NCI-H748 treated with DMSO at 0.1 percent for 48 hours (cell line): ENCODE measurements around the gene SGK2.
A peak's percentile ranks its signal among the peaks of the same experiment; 100 is the strongest.
"Not testable (repeated sequence)": the region's sequence is repeated elsewhere in the genome, so short reads cannot be mapped to it uniquely, and the experiment has no call there.

Experiments
- DNase-seq: peaks from one replicate; lab custom pipeline; 2025; lab: John Stamatoyannopoulos, UW

SGK2 gene

DNA sequence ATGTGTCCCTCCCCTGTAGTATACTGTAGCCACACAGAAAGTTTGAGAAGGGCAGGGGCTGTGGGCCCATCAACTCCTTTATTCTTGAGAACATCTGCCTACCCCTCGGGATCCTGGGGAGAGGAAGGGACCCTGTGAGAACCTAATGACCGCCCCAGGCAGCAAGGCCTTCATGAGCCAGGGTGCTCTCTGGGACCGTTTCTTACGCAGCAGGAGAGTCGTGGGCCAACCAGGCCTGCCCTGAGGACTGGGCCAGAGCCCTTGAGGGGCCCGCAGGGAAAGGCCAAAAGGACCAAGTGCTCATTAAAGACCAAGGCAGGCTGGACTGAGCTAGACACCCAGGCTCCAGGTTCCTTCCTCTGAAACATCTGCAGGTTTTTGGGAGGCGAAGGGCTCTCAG is 5.2 kb downstream of the SGK2 start:
- no peak for DNase-seq

DNA sequence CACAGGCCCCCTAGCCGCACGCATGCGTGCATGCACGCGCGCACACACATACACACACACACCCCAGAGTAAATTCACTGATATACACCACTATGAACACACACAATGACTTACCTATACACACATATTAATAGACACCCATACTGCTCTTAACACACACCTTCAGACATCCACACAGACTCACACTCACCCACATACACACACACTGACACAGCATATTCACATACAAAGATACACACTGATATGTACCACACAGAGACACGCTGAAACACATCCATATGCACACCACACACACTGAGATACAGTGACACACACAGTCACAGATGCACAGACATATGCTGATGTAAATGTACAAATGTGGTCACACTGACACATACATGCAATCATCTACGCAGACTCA is 5.6 kb downstream of the SGK2 start:
- DNase-seq: no peak

DNA sequence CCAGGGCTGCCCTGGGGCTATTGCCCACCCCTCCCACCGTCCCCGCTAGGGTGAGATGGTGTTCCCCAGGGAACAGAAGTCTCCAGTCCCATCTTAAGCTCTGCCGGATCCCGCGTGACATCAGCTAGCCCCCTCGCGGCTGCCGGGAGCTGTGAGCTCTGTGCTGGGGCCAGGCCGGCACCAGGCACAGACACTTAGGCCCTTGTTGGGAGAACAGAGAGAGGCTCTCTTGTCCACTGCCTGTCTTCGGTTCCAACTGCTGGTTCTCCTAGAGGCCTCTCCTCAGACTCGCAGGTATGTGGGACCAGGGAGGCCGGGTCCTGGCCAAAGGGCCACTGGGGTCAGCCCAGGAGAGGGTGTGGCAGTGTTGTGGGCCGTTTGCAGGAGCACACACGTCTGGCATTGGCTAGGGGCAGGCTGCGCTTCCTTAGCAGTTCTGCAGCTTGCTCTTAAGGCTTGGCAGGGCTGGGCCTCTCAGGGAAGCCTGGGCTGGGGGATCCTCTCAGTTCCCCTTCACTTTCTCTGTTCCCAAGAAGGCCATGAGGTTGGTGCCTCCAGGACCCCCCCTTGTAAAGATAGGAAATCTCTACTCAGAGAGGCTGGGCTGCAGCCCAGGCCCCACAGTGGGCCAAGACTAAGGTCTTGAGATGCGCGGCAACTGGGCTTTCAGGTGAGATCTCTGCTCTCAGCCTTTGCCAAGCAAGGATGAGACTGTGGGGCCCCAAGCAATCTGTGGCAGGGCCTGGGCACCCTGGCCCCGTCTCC is 6.3 kb downstream of the SGK2 start:
- no peak for DNase-seq

DNA sequence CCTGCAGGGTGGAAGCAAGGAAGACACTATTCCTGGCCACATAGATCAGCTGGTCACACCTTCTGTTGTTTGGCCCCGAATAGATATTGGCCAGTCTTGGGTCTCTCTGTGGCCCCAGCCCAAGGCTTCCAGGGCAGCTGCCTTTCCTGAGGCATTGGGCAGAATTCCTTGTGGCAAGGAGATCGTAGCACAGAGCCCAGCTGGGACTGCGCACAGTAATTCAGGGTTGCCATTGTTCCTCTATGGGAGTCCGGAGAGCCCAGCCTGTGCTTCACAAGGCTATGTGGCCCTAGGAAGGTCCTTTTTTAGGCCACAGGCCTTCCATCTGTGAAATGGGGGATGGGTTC is 6.9 kb downstream of the SGK2 start:
- no peak for DNase-seq

DNA sequence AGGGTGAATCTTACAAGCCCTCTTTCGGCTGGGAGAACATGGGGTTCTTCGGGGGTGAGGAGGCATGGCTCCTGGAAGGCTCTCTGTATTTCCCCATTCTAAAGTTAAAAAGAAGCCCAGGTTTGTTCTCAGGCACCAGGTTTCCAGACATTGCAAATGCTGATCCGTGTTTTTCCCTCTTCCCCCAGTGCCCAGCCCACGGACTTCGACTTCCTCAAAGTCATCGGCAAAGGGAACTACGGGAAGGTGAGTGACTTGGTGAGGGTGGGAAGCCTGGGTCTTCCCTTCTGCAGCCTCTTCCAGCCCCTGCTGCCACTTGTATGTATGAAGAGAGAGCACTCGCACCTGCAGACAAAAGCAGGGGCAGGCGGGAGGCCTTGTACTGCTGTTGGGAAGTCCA is 8.7 kb downstream of the SGK2 start:
- no peak for DNase-seq

DNA sequence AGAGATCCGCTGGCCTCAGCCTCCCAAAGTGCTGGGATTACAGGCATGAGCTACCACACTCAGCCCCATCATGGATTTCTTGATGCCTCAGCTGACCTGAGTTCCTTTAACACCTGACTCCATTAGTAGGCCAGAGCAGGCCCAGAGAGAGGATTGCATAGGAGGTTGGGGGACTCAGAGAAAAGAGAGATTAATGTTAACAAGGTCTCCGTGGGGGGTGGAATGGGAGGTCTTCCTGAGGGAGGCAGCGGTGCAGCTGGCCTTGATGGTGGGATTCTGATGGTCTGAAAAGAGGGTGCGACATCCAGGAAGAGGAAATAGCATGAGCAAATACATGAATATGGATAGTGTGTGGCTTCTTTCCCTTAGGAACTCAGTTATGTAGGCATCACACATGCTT is 9.9 kb downstream of the SGK2 start:
- DNase-seq: no peak

DNA sequence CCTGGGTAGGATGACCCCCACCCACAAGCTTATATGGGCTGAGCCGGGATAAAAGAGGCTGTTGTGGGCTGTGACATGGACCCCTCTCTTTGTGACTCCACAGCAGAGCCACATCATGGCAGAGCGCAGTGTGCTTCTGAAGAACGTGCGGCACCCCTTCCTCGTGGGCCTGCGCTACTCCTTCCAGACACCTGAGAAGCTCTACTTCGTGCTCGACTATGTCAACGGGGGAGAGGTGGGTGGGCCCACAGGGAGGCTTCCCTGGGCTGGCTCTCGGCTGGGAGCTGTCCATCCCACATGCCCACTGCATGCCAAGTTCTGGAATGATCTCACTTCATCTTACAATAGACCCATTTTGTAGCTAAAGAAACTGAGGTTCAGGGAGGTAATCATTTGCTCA is 10.5 kb downstream of the SGK2 start:
- no peak for DNase-seq

DNA sequence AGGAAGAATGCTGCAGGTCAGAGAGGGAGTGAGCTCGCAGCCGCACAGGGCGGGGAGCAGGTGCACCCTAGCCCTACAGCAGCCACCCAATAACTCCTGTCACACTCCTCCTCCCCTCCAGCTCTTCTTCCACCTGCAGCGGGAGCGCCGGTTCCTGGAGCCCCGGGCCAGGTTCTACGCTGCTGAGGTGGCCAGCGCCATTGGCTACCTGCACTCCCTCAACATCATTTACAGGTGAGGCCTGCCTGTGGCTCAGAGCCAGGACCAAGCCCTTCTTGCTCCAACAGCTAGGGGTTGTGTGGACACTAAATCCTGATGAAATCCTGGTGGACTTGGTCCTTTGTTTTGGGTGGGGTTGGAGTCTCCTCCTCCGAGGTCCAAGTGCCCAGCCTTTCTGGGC is 11.7 kb downstream of the SGK2 start:
- DNase-seq: no peak

DNA sequence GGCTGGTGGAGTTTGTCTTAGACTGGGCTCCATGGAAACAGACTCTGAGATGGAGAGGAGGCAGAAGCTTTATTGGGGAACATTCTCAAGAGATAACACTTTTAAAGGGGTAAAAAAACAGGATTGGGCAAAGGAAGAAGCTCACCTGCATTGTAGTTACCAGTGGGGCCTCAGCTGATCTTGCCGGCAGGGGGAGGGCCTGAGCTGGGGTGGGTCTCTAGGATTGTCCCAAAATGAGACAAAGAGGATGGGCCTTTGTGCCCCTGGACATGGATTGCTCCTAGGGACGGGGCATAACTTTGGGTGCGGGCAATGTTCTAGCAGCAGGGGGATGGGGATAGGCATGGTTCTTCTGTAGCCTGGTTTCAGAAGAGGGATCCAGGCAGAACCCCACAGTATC is 12.5 kb downstream of the SGK2 start:
- no peak for DNase-seq

DNA sequence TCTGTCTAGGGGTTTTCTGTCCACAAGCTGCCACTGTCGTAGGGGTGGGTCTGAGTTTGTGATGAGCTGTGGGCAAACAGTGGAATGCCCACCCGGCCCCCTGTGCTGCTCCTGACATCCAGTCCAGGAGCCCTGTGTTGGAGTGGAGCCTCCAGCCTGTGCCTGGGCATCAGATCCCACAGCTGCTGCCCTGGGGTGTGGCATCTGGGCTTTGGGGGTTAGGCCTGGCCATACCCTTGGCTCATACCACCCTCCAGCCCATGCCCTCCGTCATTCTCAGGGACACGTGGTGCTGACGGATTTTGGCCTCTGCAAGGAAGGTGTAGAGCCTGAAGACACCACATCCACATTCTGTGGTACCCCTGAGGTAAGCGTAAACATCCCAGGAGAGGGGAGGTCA is 12.9 kb downstream of the SGK2 start:
- no peak for DNase-seq

DNA sequence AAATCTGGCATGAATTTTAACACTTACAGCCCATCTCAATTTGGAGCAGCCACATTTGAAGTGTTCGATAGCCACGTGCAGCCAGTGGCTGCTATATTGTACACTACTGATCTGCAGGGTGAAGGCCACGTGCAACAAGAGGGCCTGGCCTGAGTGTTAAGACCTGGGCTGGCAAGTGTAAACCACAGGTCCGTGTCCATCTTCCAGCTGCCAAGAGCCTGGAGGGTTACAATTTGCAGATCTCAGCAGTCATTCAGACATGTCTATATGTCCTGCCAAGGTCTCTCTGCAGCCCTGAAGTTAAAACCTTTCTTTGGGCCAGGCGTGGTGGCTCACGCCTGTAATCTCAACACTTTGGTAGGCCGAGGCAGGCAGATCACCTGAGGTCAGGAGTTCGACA is 14.1 kb downstream of the SGK2 start:
- no peak for DNase-seq

DNA sequence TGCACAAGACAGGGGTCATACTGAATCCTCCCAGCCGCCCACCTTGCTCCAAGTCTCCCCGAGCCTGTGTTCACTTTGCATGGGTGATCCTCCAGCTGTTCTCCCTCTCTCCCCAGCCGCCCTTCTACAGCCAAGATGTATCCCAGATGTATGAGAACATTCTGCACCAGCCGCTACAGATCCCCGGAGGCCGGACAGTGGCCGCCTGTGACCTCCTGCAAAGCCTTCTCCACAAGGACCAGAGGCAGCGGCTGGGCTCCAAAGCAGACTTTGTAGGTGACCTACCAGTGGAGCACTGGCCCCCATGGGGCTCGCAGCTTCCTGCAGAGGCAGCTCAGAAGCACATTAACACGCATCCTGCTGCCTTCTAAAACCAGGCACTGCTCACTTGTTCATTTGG is 17.3 kb downstream of the SGK2 start:
- no peak for DNase-seq

DNA sequence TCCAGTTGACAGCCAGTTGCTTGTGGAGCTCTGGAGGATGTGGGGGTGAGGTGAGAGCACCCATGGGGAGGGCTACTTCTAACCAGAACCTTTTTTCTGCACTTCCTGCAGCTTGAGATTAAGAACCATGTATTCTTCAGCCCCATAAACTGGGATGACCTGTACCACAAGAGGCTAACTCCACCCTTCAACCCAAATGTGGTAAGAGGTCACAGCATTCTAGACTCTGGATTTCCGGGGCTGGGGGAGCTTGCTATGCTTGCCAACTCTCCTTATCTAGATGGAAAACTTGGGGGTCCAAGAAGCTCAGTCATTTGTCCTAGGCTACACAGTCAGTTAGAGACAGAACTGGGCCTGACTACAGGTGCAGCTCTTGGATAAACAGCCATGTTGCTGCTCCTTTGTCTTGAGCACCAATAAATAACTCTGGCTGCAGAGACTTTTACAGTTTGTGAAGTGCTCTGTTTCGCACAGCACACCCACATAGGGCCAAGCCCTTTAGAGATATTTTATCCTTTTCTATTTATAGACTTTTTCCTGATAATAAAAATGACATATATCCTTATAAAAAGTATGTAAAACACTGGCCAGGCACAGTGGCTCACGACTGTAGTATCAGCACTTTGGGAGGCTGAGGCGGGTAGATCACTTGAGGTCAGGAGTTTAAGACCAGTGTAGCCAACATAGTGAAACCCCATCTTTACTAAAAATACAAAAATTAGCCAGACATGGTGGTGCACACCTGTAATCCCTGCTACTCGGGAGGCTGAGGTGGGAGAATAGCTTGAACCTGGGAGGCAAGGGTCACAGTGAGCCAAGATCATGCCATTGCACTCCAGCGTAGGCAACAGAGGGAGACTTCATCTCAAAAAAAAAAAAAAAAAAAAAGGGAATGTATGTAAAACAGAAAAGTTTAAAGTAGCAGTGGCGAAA is 21.3 kb downstream of the SGK2 start:
- DNase-seq: no peak

DNA sequence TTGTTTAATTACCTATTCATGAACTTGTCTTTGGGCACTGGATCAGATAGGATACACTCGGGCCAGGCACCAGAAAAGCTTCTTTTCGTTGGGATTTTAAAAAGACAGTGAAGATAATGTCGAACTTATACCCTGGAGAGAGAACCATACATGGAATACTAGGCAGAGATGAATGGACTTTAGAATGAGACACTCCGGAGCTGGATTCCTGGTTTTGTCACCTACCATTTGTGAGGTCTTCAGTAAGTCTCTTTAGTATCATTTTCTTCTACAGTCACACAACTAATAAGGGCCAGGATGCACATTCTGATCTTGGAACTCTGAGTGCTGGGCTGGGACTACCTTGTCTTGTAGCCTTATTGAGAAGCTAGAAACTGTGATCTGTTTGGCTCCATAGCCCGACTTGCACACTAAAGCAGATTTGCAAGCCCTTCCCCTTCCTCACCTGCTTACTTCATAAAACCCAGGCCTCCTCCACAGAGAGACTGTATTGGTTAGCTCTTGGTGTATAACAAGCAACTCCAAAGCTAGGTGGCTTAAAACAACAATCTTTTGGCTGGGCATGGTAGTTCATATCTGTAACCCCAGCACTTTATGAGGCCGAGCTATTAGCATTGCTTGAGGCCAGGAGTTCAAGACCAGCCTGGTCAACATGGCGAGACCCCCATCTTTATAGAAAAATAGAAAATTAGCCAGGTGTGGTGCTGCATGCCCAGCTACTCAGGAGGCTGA is 24.5 kb downstream of the SGK2 start:
- DNase-seq: no peak

DNA sequence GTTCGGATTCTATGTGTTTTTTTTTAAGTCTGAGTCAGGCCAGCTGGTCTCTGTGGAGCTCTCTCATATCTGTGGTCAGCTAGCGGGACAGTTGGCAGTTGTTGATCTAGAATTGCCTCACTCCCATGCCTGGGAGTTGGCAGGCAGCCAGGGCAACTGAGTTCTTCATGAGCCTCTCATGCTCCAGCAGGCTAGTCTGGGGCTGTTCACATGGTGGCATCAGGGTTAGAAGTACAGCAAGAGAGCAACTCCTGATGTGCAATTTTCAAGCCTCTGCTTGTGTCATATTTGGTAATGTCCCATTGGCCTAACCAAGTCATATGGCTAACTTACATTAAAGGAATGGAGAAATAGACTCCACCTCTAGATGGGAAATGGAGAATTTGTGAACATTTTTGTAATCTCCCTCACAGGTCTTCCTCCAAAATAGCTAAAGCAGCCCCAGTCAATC is 25.2 kb downstream of the SGK2 start:
- DNase-seq: no peak

DNA sequence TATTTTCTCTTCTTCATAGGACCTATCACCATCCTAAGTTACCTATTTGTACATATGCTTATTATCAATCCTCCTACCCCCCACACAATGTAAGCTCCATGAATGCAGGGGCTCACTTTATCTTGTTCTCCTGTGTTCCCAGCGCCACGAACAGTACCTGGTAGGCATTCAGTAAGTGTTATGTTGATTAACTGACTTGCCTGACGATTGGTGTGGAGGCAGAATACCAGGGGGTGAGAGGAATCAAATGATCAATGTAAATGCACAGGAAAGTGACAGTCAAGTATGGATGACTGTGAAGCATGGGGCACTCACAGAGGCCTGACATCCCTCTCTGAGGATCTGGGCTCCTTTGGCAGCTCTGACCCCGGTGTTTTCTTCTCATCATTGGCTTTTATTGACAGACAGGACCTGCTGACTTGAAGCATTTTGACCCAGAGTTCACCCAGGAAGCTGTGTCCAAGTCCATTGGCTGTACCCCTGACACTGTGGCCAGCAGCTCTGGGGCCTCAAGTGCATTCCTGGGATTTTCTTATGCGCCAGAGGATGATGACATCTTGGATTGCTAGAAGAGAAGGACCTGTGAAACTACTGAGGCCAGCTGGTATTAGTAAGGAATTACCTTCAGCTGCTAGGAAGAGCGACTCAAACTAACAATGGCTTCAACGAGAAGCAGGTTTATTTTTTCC is 25.8 kb downstream of the SGK2 start:
- no peak for DNase-seq

DNA sequence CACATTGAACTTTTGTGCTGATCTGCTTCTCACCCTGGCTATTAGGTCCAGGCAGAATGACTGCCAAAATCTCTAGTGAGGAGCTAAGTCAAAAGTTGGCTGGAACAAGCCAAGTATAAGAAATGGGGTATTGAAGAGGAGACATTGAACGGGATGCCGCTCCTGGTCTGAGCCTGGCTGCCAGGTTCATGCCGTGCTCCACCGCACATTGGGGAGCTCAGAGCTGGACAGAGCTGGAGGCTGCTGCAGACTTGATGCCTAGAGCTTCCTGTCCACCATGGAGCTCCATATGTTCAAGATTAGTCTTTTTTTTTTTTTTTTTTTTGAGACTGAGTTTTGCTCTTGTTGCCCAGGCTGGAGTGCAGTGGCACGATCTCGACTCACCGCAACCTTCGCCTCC is 27.8 kb downstream of the SGK2 start:
- DNase-seq: no peak

DNA sequence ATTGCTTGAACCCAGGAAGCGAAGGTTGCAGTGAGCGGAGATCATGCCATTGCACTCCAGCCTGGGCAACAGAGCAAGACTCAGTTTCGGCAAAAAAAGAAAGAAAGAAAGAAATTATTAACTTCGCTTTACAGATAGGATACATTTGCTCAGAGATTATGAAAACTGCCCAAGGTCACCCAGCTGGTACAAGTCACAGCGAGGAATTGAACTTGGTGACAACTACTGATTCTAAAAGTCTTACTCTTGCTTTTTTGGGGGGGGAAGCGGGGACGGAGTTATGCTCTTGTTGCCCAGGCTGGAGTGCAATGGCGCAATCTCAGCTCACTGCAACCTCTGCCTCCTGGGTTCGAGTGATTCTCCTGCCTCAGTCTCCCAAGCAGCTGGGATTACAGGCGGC is 29.7 kb downstream of the SGK2 start:
- not testable (repeated sequence) for DNase-seq

DNA sequence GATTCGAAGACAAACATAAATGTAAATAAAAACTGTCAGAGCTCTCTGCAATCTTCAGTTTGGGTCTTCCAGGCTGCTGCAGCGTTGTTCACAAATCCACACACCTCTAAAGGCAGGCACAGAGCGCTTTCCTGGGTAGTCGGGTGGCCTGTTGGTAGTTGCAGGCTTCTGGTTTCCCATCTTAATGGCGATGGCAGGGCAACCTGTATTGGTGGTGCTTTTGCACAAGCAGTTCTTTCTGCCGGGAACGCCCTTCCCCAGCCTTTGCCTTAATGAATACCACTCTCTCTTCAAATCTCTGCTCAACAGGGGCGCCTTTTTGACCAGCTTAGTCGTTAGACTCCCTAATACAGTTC is 31.2 kb downstream of the SGK2 start:
- DNase-seq: peak; percentile 58

DNA sequence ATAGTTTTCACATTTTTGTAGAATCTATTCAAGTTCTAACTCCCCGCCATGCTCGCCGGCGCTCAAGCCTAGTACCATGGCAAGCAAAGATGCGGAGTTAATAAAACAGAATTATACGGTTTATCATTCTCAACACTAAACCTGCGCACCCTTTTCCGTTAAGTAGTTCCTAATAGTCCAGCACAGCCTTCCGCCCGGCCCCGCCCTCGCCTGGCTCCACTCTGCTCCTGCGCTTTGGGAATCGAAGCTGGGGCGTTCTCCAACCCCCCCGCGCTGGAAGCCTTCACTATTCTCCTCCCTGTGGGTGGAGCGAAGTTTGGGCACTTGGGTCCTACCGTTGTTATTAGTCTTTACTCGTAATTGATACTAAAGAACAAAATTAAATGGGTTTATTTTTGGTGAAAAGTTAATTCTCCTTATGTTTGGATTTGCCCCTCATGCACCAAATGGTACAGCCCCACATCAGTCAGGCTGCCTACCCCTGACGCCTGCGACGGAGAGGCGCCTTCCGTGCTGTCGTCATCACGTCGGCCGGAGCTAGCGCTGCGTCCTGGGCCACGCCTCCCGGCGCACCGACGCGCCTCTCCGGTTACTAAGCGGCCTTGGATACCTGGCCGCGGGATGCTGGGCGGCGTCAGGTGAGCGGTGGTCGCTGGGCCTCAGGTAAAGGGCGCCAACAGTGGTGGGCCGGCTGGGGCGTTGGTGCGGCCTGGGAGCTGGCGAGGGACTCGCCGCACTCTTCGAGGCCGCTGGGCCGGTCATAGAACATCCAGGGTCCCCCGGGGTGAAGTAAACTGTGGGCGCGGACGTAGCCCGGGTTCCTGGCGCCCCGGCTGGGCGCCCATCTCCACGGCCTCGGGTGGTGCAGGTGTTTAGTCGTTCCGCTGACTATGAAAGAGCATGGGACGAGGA is 31.8 kb downstream of the SGK2 start, which contains the start of gene IFT52:
IFT52 (plus strand) TSS at position 546 of the 912 bp plus-strand sequence. CDS start 3,762 bp downstream, outside the sequence.
- DNase-seq: peak; percentile 90

DNA sequence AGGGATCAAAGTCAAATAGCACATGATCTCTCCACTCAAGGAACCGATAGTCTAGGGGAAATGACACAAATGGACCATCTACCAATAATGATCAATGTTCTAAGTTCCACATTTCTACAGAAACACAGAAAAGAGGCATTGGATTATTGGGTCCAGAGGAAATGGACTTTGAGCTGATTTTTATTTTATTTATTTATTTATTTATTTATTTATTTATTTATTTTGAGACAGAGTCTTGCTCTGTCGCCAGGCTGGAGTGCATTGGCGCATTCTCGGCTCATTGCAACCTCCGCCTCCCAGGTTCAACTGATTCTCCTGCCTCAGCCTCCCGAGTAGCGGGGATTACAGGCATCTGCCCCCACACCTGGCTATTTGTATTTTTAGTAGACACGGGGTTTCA is 43.1 kb downstream of the SGK2 start:
- DNase-seq: not testable (repeated sequence)
